NB4 (cell line): ENCODE measurements around the gene CEP350.

Source experiments
- MYC ChIP-seq: IDR thresholded peaks from 2 replicates; pipeline ENCODE4 v1.6.1; 2011; ENCODE audit warnings: low read depth, low read length
- POLR2A ChIP-seq: IDR thresholded peaks from 2 replicates; pipeline ENCODE4 v1.6.1; 2011; ENCODE audit warnings: mild to moderate bottlenecking; ENCODE audit not compliant: insufficient read length; ENCODE audit errors: extremely low read depth
- TF ChIP-seq, protein P1 (sequence below): IDR thresholded peaks from one replicate; pipeline ENCODE4 v1.5.1; 2012; ENCODE audit warnings: low read depth, low read length
- TF ChIP-seq, protein P2 (sequence below): IDR thresholded peaks from 2 replicates; pipeline ENCODE4 v1.6.1; 2011; ENCODE audit warnings: low read depth, low read length

DNA sequence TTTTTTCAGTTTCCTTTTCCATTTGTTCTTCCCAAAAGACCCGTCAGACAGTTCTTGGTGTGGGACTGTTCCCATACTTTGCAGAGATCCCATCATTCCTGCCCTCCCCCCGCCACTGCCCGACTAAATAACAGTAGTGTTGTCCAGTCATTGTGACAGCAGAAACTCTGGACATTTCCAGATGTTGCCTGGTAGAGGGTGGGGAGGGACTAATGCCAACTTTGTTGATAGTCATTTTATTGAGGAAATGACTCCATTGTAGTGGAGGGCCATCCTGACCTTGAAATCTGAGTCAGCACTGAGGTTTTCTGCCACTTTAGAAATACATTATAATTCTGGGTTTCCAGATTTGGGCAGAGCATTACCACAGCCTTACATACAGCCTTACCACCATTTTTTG is 85.4 kb downstream of the CEP350 start:
- TF ChIP-seq, protein P1, sequence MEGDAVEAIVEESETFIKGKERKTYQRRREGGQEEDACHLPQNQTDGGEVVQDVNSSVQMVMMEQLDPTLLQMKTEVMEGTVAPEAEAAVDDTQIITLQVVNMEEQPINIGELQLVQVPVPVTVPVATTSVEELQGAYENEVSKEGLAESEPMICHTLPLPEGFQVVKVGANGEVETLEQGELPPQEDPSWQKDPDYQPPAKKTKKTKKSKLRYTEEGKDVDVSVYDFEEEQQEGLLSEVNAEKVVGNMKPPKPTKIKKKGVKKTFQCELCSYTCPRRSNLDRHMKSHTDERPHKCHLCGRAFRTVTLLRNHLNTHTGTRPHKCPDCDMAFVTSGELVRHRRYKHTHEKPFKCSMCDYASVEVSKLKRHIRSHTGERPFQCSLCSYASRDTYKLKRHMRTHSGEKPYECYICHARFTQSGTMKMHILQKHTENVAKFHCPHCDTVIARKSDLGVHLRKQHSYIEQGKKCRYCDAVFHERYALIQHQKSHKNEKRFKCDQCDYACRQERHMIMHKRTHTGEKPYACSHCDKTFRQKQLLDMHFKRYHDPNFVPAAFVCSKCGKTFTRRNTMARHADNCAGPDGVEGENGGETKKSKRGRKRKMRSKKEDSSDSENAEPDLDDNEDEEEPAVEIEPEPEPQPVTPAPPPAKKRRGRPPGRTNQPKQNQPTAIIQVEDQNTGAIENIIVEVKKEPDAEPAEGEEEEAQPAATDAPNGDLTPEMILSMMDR: no peak
- TF ChIP-seq POLR2A (no peak), MYC (no peak)
- TF ChIP-seq, protein P2, sequence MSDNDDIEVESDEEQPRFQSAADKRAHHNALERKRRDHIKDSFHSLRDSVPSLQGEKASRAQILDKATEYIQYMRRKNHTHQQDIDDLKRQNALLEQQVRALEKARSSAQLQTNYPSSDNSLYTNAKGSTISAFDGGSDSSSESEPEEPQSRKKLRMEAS: no peak
